SK-N-SH treated with all-trans-retinoic acid at 6 μM for 48 hours (cell line): ENCODE measurements around the gene P2RX3.

ENCODE experiments used
- SNAI2 ChIP-seq: fragments of 250-450 bp; sonication (Bioruptor Pico); IDR thresholded peaks from 2 replicates; pipeline ENCODE4 v1.5.0; 2020; ENCODE audit warnings: mild to moderate bottlenecking, moderate library complexity
- ZFP3 ChIP-seq: fragments of 250-450 bp; sonication (Bioruptor Pico); IDR thresholded peaks from 2 replicates; pipeline ENCODE4 v1.5.0; 2020; ENCODE audit warnings: mild to moderate bottlenecking, moderate library complexity
- TF ChIP-seq, protein P1 (sequence below): fragments of 250-450 bp; sonication (Bioruptor Pico); IDR thresholded peaks from 2 replicates; pipeline ENCODE4 v1.8.0; 2020; ENCODE audit warnings: mild to moderate bottlenecking, moderate library complexity, borderline replicate concordance

DNA sequence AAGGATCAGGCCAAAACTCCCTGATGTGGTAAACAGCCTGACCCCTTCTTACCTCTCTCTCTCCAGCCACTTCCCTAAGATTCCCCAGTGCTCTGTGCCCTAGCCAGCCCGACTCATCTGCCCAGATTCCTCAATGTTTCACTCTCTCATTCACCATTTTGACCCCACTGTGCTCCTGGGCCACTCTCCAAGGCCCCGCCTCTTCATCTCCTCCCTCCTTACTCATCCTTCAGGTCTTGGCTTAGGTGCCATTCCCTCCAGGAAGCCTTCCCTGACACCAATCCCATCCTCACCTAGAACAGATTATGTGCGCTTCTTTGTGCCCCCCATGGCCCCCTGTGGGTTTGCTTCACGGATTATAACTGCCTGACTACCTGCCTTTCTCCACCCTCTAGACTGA lies 75.5 kb downstream of the P2RX3 start:
- TF ChIP-seq SNAI2 (CRISPR knock-in tag) (no peak), ZFP3 (CRISPR knock-in tag) (no peak)
- TF ChIP-seq, protein P1, sequence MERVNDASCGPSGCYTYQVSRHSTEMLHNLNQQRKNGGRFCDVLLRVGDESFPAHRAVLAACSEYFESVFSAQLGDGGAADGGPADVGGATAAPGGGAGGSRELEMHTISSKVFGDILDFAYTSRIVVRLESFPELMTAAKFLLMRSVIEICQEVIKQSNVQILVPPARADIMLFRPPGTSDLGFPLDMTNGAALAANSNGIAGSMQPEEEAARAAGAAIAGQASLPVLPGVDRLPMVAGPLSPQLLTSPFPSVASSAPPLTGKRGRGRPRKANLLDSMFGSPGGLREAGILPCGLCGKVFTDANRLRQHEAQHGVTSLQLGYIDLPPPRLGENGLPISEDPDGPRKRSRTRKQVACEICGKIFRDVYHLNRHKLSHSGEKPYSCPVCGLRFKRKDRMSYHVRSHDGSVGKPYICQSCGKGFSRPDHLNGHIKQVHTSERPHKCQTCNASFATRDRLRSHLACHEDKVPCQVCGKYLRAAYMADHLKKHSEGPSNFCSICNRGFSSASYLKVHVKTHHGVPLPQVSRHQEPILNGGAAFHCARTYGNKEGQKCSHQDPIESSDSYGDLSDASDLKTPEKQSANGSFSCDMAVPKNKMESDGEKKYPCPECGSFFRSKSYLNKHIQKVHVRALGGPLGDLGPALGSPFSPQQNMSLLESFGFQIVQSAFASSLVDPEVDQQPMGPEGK (CRISPR knock-in tag): no peak
